Psoas muscle (tissue), 8 donors: ENCODE data around the gene TSC22D4. TPM values are rescaled to one million over a fixed set of nuclear protein-coding genes. Genes with fewer than 3 reads are reported as not detected.

Source experiments
- ATAC-seq, 4 donors: fragments of 200-7000 bp; cut with Tn5 transposase; one replicate each; pipeline ENCODE4 v1.9.1; 2020; ENCODE audit warnings: moderate library complexity in 3 of 4, mild to moderate bottlenecking in 2 of 4
- DNase-seq, 2 donors: peaks; one replicate each; pipeline ENCODE4 v3.0.0-alpha.2; 2020
- H3K27ac ChIP-seq: fragments of 200-600 bp; one replicate; pipeline ENCODE4 v1.8.0; 2022
- H3K27me3 ChIP-seq, 3 donors: fragments of 200-600 bp in 1 of 3; one replicate each; pipeline versions ENCODE4 v1.6.1 to v1.8.0; 2013 to 2022; ENCODE audit warnings: low read length in 2 of 3, mild to moderate bottlenecking in 2 of 3, moderate library complexity in 1 of 3; ENCODE audit not compliant: insufficient read depth in 3 of 3
- H3K36me3 ChIP-seq, 2 donors: fragments of 200-600 bp in 1 of 2; one replicate each; pipeline versions ENCODE4 v1.6.1 to v1.8.0; 2013 to 2022; ENCODE audit warnings: low read depth in 1 of 2, mild to moderate bottlenecking in 1 of 2, moderate library complexity in 1 of 2; ENCODE audit not compliant: insufficient read depth in 1 of 2
- H3K4me1 ChIP-seq: fragments of 200-600 bp; one replicate; pipeline ENCODE4 v1.8.0; 2022
- H3K4me3 ChIP-seq: fragments of 200-600 bp; one replicate; pipeline ENCODE4 v1.8.0; 2022; ENCODE audit warnings: mild to moderate bottlenecking
- H3K9me3 ChIP-seq: fragments of 200-600 bp; one replicate; pipeline ENCODE4 v1.8.0; 2022
- CTCF ChIP-seq: fragments of 200-600 bp; IDR thresholded peaks from one replicate; pipeline ENCODE4 v1.8.0; 2022; ENCODE audit warnings: antibody characterized with exemption
- WGBS, 3 donors: extraction: QIAGEN DNeasy Blood & Tissue Kit; methylation state at CpG; one replicate each; pipeline versions ENCODE4 v1.1.6 to v1.1.7; 2013; 5-methylcytosine and 5-hydroxymethylcytosine counted together
- intact Hi-C, 2 donors: fragments of 100-400 bp; cut with DNase I; formaldehyde crosslinking; loops; one replicate each; pipeline versions ENCODE4 v1.11.0 to v1.14.2; 2022
- polyA plus RNA-seq, 3 donors: library from polyadenylated mRNA; stranded (reverse); fragments of 200-250 nt; gene quantifications; one replicate each; pipeline ENCODE4 v1.2.3, GENCODE V29; 2013
- total RNA-seq, 4 donors: library from RNA; stranded (reverse); fragmentation: NEBNext Ultra II Directional in 2 of 4; extraction: Animal tissue kit (Norgen Biotek cat#: 25700) in 2 of 4; gene quantifications; one replicate each; pipeline versions ENCODE4 v1.2.1 to v1.2.4, GENCODE V29; 2021 to 2023
- donor health status: healthy with polysubstance abuse.
- donor health status: DM: no; HTN: no; CAD: no; lungs with moderate emphysema.
- donor health status: Bipolar disorder and iron deficiency.
- donor health status: healthy.
- donor health status: DM: yes; HTN: yes; CAD: no.
- donor health status: DM: no; HTN: no; CAD: no.
- donor health status: DM: no; HTN: no; CAD: no.
- donor health status: DM: yes; HTN: yes; CAD: no.

Gene TSC22D4
- total and polyA plus RNA-seq, 7 donors = 15.7 to 24.8 (median 16.7) TPM

DNA sequence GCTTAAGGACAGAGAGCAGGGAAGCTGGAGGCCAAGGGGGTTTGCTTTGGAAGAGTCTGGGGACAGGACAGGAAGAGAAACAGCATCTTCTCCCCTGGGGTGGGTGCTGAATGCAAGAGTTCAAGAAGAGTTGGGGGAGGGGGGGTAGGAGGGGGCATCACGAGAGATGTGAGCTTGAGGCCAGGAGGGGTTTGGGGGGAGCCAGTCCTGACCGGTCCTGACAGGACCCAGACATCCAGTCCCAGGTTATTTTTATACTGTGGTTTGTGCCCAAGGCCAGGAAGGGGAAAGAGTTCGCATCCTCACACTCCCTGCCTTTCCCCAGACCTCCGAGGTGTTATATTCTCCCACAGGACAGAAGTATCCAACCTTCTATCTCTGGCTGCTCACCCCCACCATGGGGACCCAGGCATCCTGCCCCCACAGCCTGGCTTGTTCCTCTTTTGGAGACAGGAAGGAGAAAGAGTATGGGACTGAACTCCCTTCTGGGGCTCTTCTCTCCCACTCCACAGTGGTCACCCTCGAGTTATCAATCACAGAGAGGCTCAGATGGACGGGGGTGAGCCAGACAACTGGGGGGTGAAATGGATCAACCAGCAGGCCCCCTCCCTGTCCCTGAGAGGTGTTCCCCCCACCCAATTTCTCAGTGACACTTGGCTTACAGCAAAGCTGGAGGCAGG is 2.8 kb downstream of the TSC22D4 start:
- peak overlapping the region; percentile 98 for H3K4me3 ChIP-seq
- DNase-seq = no peak
- H3K27ac ChIP-seq = no peak overlapping the region
- no peaks in the 10 kb centered on the region for H3K27me3 ChIP-seq
- intact Hi-C loops = loop anchor here (5.0 to 10.0 kb wide), 3 partner anchors 66 to 249 kb away; partner anchors contain the start of gene EPO (in 1 of the 2)
- no peak for TF ChIP-seq CTCF
- WGBS, 3 donors = 26 to 38% (median 35%) methylated on average over 6 of the region's 6 CpGs
- no peaks in the 10 kb centered on the region for H3K9me3 ChIP-seq
- ATAC-seq = no peak
- H3K4me1 ChIP-seq = peaks cover 20% of the 10 kb centered on the region
- peaks cover 0 to 26% of the 10 kb centered on the region in 2 donors for H3K36me3 ChIP-seq

DNA sequence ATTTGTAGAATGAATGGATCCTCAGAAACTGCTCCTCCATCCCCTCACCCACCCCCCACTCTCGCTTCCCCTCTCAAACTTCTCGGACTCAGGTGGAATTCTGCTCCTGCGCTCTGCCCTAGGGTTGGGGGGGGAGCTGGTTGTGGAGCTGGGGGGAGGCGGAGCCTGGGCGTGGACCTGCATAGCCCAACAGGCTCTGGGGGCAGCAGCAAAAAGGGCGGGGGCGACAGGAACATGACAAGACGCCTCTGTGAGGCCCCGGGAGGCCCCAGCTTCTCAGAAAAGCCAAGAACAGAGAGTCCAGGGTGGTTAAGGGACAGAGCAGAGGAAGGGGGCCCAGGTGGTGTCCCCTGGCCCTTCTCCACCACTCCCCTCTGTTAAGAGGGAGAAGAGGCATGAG is 3.5 kb downstream of the TSC22D4 start:
- Histone ChIP-seq H3K36me3 (peaks cover 0 to 28% of the 10 kb centered on the region in 2 donors), H3K9me3 (no peaks in the 10 kb centered on the region), H3K27me3 (no peaks in the 10 kb centered on the region), H3K27ac (no peak overlapping the region), H3K4me3 (peak overlapping the region; percentile 15), H3K4me1 (peaks cover 20% of the 10 kb centered on the region)
- ATAC-seq (no peak), DNase-seq (peak in 1 of 2 donors; percentile 67)
- intact Hi-C loops = loop anchor here (5.0 to 10.0 kb wide), 3 partner anchors 67 to 249 kb away; partner anchors contain the start of gene EPO (in 1 of the 2)
- TF ChIP-seq CTCF = no peak
- WGBS, 3 donors = 60 to 74% (median 69%) methylated on average over 9 of the region's 9 CpGs

DNA sequence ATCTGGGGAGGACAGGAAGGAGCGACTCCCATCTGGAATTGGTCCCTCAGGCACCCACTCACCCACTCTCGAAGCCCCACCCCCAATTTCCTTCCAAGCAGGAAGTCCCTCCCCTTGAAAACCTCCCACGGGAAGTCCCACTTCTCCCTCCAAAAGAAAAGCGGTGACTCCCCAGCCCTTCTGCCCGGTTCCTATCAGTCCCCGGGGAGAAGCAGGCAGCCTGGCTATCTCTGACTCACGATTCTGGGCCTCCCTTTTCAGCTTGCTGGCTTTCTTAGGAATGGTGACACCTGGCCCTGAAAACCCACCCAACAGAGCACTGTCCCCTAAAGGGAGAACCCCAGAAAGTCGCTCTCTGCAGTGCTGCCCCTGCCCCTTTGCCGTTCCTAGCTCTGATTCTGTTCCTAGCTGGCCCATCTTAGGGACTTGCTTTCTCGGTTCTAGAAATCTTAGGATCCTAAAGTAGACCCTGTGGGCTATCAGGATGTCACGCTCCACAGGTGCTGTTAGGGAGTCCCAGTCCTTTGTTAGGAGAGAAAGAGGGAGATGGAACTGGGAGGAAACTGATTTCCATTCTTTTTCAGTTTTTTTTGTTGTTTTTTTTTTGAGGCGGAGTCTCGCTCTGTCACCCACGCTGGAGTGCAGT is 6.0 kb downstream of the TSC22D4 start:
- ATAC-seq (no peak), DNase-seq (peak in 1 of 2 donors; percentile 51)
- Histone ChIP-seq H3K27me3 (no peaks in the 10 kb centered on the region), H3K4me1 (peaks cover 19% of the 10 kb centered on the region), H3K27ac (no peak overlapping the region), H3K36me3 (peaks cover 0 to 33% of the 10 kb centered on the region in 2 donors), H3K9me3 (no peaks in the 10 kb centered on the region), H3K4me3 (no peak overlapping the region)
- intact Hi-C loops = loop anchor here in 1 of 2 donors (10.0 kb wide), 1 partner anchor 252 kb away; the partner anchor contains the start of gene EPO
- no peak for TF ChIP-seq CTCF
- 61 to 63% (median 63%) methylated on average over 14 of the region's 14 CpGs for WGBS, 3 donors

GRCh38 chr7:100472121-100472851 is 6.7 kb downstream of the TSC22D4 start:
- intact Hi-C loops = loop anchor here in 1 of 2 donors (10.0 kb wide), 1 partner anchor 253 kb away; the partner anchor contains the start of gene EPO
- no peak for DNase-seq
- H3K4me1 ChIP-seq = peaks cover 13% of the 10 kb centered on the region
- TF ChIP-seq CTCF = no peak
- no peak overlapping the region for H3K4me3 ChIP-seq
- 69 to 73% (median 71%) methylated on average over 16 of the region's 16 CpGs for WGBS, 3 donors
- no peaks in the 10 kb centered on the region for H3K27me3 ChIP-seq
- H3K9me3 ChIP-seq = no peaks in the 10 kb centered on the region
- H3K27ac ChIP-seq = no peak overlapping the region
- ATAC-seq = no peak
- peaks cover 0 to 33% of the 10 kb centered on the region in 2 donors for H3K36me3 ChIP-seq
